Spleen (tissue), 11 donors: ENCODE measurements around the gene FOCAD. TPM values are rescaled to one million over a fixed set of nuclear protein-coding genes. Genes with fewer than 3 reads are reported as not detected.

Experiments used
- DNase-seq: peaks from one replicate; pipeline ENCODE4 v3.0.0-alpha.2; 2020
- H3K27ac ChIP-seq, 8 donors: fragments of 200-600 bp; sonication (generic) in 7 of 8; 1 replicate in 4 of 8; 2 replicates in 4 of 8; pipeline versions ENCODE4 v1.5.0 to v1.8.0; 2016 to 2021; ENCODE audit warnings: inconsistent platforms in 4 of 8, mild to moderate bottlenecking in 4 of 8, moderate library complexity in 1 of 8
- H3K27me3 ChIP-seq, 7 donors: fragments of 200-600 bp; sonication (generic) in 6 of 7; replicated peaks in 1 of 7; 1 replicate in 4 of 7; 2 replicates in 3 of 7; pipeline versions ENCODE4 v1.5.0 to v1.8.0; 2016 to 2021; ENCODE audit warnings: inconsistent platforms in 3 of 7, mild to moderate bottlenecking in 1 of 7
- H3K36me3 ChIP-seq, 6 donors: fragments of 200-600 bp; sonication (generic) in 5 of 6; 1 replicate in 4 of 6; 2 replicates in 2 of 6; pipeline versions ENCODE4 v1.5.0 to v1.8.0; 2016 to 2021; ENCODE audit warnings: inconsistent platforms in 2 of 6
- H3K4me1 ChIP-seq, 6 donors: fragments of 200-600 bp; sonication (generic) in 5 of 6; 1 replicate in 3 of 6; 2 replicates in 3 of 6; pipeline versions ENCODE4 v1.5.0 to v1.8.0; 2016 to 2021; ENCODE audit warnings: inconsistent platforms in 3 of 6
- H3K4me3 ChIP-seq, 8 donors: fragments of 200-600 bp; sonication (generic) in 7 of 8; 1 replicate in 4 of 8; 2 replicates in 4 of 8; pipeline versions ENCODE4 v1.5.0 to v1.8.0; 2016 to 2021; ENCODE audit warnings: inconsistent platforms in 4 of 8, mild to moderate bottlenecking in 4 of 8, moderate library complexity in 2 of 8
- H3K9me3 ChIP-seq, 8 donors: fragments of 200-600 bp; sonication (generic) in 7 of 8; 1 replicate in 4 of 8; 2 replicates in 4 of 8; pipeline versions ENCODE4 v1.5.0 to v1.8.0; 2016 to 2021; ENCODE audit warnings: inconsistent platforms in 4 of 8
- POLR2A ChIP-seq, 3 donors: fragments of 450-650 bp; IDR thresholded peaks; one replicate each; pipeline ENCODE4 v1.5.1; 2017; ENCODE audit warnings: antibody characterized with exemption in 3 of 3, mild to moderate bottlenecking in 1 of 3
- POLR2AphosphoS5 ChIP-seq, 3 donors: sonication (generic); formaldehyde crosslinking; IDR thresholded peaks; one replicate each; pipeline ENCODE4 v1.5.1; 2017; ENCODE audit warnings: antibody characterized with exemption in 3 of 3
- whole genome bisulfite sequencing, 5 donors: extraction: QIAGEN DNeasy Blood & Tissue Kit in 3 of 5; methylation state at CpG; one replicate each; pipeline versions ENCODE4 v1.1.5 to v1.1.7; 2013 to 2018; 5-methylcytosine and 5-hydroxymethylcytosine counted together
- intact Hi-C: fragments of 100-400 bp; cut with DNase I; formaldehyde crosslinking; loops from one replicate; pipeline ENCODE4 v1.15.0; 2023; ENCODE audit warnings: low total_unique reads
- polyA plus RNA-seq, 3 donors: library from polyadenylated mRNA; stranded (reverse); fragments of 200-250 nt; gene quantifications; one replicate each; pipeline ENCODE4 v1.2.1, GENCODE V29; 2013
- total RNA-seq, 7 donors: library from RNA; depleted of rRNA in 3 of 7; stranded (reverse); fragments of >200 nt in 3 of 7; fragmentation: NEBNext Ultra II Directional in 4 of 7; extraction: Animal tissue kit (Norgen Biotek cat#: 25700) in 4 of 7; gene quantifications; one replicate each; pipeline versions ENCODE4 v1.1.0 to v1.2.1, GENCODE V29; 2016 to 2021
- TF ChIP-seq, protein P1 (sequence below), 11 experiments: fragments of 200-600 bp in 7 of 11; fragments of 450-650 bp in 4 of 11; sonication (generic) in 4 of 11; IDR thresholded peaks in 8 of 11; conservative IDR thresholded peaks in 3 of 11; 1 replicate in 7 of 11; 2 replicates in 4 of 11; pipeline versions ENCODE4 v1.4.0 to v1.8.0; 2016 to 2021; ENCODE audit warnings: antibody characterized with exemption in 11 of 11, inconsistent platforms in 4 of 11, mild to moderate bottlenecking in 1 of 11
- donor health status: healthy with polysubstance abuse.
- donor health status: DM: no; HTN: no; CAD: no; lungs with moderate emphysema.
- donor health status: DM: no; HTN: no; CAD: no.
- donor health status: Bipolar disorder and iron deficiency.
- donor health status: healthy.
- donor health status: DM: no; HTN: no; CAD: no.
- donor health status: DM: yes; HTN: yes; CAD: no.

FOCAD gene
- total and polyA plus RNA-seq, 10 donors = 3.0 to 33.2 (median 18.6) TPM

DNA sequence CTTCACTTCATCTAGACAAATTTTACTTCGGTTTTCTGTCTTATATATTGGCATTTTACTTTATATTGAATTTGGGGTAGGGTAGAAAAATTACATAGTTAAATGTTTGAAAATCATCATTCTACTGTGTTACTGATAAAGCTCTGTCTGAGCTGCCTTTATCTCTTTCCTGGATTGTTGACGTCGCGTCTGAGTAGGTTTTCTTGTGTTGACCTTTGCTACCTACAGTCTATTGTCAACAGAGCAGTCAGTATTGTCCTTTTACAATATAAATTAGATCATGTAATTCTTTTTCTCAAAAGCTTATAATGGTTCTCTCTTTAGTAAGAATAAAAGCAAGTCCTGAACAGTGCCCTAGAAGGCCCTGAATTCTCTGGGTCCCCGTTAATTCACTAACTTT lies 219.2 kb downstream of the FOCAD start:
- no peak overlapping the region for H3K27ac ChIP-seq
- 86 to 89% (median 88%) methylated on average over 5 of the region's 5 CpGs for WGBS, 5 donors
- TF ChIP-seq POLR2AphosphoS5 (IDR thresholded peaks at IDR 0.05) (no peak), POLR2A (IDR thresholded peaks at IDR 0.05) (no peak)
- TF ChIP-seq, protein P1, sequence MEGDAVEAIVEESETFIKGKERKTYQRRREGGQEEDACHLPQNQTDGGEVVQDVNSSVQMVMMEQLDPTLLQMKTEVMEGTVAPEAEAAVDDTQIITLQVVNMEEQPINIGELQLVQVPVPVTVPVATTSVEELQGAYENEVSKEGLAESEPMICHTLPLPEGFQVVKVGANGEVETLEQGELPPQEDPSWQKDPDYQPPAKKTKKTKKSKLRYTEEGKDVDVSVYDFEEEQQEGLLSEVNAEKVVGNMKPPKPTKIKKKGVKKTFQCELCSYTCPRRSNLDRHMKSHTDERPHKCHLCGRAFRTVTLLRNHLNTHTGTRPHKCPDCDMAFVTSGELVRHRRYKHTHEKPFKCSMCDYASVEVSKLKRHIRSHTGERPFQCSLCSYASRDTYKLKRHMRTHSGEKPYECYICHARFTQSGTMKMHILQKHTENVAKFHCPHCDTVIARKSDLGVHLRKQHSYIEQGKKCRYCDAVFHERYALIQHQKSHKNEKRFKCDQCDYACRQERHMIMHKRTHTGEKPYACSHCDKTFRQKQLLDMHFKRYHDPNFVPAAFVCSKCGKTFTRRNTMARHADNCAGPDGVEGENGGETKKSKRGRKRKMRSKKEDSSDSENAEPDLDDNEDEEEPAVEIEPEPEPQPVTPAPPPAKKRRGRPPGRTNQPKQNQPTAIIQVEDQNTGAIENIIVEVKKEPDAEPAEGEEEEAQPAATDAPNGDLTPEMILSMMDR (IDR thresholded peaks at IDR 0.05 in 8 of 11, conservative IDR thresholded peaks at IDR 0.05 in 3 of 11) = no peak
- peaks cover 0 to 6% (median 0%) of the 10 kb centered on the region in 6 donors for H3K36me3 ChIP-seq
- H3K4me3 ChIP-seq = no peak overlapping the region
- intact Hi-C loops = no loop called here
- no peaks in the 10 kb centered on the region for H3K27me3 ChIP-seq
- no peaks in the 10 kb centered on the region for H3K9me3 ChIP-seq
- DNase-seq = no peak
- no peaks in the 10 kb centered on the region for H3K4me1 ChIP-seq

DNA sequence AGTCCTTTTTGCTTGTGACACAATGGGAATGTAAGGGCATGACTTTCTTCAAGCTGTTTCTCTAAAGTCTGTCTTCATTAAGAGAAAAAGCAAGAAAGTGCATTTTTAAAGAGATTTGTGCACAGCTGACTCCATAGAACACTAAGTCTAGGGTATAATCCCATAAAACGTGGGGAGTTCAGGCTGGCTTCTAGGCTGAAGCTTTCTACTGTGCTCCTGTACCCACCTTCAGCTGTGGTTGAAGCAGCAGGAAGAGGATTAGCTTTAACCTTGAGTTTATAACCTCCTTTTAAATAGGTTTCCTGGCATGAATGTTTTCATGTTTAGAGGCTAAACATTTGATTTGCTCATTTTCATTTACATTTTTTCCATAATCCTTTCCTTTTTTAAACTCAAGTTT lies 220.9 kb downstream of the FOCAD start:
- TF ChIP-seq, protein P1 (IDR thresholded peaks at IDR 0.05 in 8 of 11, conservative IDR thresholded peaks at IDR 0.05 in 3 of 11) = no peak
- TF ChIP-seq POLR2AphosphoS5 (IDR thresholded peaks at IDR 0.05) (no peak), POLR2A (IDR thresholded peaks at IDR 0.05) (no peak)
- Histone ChIP-seq H3K9me3 (no peaks in the 10 kb centered on the region), H3K4me1 (no peaks in the 10 kb centered on the region), H3K27me3 (no peaks in the 10 kb centered on the region), H3K27ac (no peak overlapping the region), H3K4me3 (no peak overlapping the region), H3K36me3 (peaks cover 0 to 6% (median 0%) of the 10 kb centered on the region in 6 donors)
- intact Hi-C loops = no loop called here
- 56 to 86% (median 70%) methylated on average over 1 of the region's 1 CpG for WGBS, 5 donors
- DNase-seq = no peak

DNA sequence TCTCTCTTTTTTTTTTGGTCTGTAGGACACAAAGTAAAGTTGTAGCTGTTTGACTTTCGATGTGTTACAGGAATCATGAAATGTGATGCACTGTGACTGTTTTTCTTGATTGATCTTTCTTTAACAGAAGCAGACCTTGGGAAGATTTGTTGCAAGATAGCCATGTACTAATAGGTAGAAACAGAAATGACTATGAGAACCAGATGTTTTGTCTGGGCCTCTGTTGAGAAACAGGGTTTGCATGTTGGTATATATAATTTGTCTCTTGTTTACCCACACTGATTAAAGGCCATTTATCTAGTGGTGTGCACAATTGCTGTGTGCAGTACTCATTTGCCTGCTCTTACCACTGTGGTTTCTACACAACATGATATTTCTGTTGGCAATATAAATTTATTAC lies 222.3 kb downstream of the FOCAD start:
- DNase-seq = no peak
- Histone ChIP-seq H3K27me3 (no peaks in the 10 kb centered on the region), H3K4me1 (no peaks in the 10 kb centered on the region), H3K27ac (no peak overlapping the region), H3K9me3 (no peaks in the 10 kb centered on the region), H3K4me3 (no peak overlapping the region), H3K36me3 (peaks cover 0 to 6% (median 0%) of the 10 kb centered on the region in 6 donors)
- WGBS, 5 donors = 89 to 94% (median 92%) methylated on average over 1 of the region's 1 CpG
- TF ChIP-seq POLR2AphosphoS5 (IDR thresholded peaks at IDR 0.05) (no peak), POLR2A (IDR thresholded peaks at IDR 0.05) (no peak)
- TF ChIP-seq, protein P1 (IDR thresholded peaks at IDR 0.05 in 8 of 11, conservative IDR thresholded peaks at IDR 0.05 in 3 of 11) = no peak
- intact Hi-C loops = no loop called here

DNA sequence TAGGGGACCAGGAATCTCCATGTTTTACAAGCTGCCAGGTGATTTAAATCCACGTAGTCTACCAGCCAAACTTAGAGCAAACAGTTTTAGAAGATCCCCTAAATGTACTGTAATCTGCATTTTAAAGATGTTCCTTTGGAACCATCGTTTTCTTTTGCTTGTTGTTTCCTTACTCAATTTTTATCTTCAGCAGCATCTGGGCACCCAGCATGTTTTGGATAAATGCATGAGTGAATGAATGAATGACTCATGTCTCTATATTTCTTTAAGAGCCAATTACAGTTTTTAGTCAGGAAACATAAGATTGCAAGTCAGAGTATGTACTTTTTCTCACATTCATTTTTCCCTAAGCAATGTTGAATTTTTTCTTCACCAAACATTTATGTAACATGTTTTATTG lies 224.4 kb downstream of the FOCAD start:
- no peaks in the 10 kb centered on the region for H3K27me3 ChIP-seq
- no peaks in the 10 kb centered on the region for H3K9me3 ChIP-seq
- no peak for DNase-seq
- H3K36me3 ChIP-seq = peaks cover 0 to 14% (median under 1%) of the 10 kb centered on the region in 6 donors
- TF ChIP-seq POLR2A (IDR thresholded peaks at IDR 0.05) = no peak
- no peak for TF ChIP-seq POLR2AphosphoS5 (IDR thresholded peaks at IDR 0.05)
- TF ChIP-seq, protein P1 (IDR thresholded peaks at IDR 0.05 in 8 of 11, conservative IDR thresholded peaks at IDR 0.05 in 3 of 11) = no peak
- 43 to 61% (median 60%) methylated on average over 2 of the region's 2 CpGs for WGBS, 5 donors
- no peak overlapping the region for H3K27ac ChIP-seq
- intact Hi-C loops = no loop called here
- H3K4me3 ChIP-seq = no peak overlapping the region
- no peaks in the 10 kb centered on the region for H3K4me1 ChIP-seq
